ENCODE results near the gene NHLH2.

DNA sequence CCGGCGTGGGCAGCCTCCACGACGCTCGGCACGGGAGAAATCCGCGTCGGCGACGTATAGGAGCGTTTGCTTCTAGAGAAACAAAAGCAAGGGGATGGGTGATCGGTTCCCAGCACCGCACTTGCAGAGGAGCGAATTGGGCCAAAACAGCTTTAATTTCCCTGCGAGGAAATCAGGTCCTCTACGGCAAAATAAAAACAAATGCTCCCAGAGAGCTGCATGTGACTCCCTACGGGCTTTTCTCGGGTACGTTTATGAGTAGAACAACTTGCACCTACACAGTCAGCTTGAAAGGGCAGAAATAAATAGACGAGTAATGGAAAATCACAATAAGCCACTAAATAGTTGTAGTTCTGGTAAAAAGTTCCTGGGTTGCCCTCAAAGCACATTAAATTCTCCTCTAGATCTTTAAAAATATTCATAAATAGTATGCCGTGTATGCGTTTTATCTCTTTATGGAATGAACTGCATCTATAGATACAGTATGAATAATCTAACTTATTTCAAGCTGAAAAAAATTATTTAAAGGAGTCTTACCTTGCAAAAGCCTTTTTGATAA, 1.2 kb downstream of the NHLH2 start:
- TF ChIP-seq, protein P1, sequence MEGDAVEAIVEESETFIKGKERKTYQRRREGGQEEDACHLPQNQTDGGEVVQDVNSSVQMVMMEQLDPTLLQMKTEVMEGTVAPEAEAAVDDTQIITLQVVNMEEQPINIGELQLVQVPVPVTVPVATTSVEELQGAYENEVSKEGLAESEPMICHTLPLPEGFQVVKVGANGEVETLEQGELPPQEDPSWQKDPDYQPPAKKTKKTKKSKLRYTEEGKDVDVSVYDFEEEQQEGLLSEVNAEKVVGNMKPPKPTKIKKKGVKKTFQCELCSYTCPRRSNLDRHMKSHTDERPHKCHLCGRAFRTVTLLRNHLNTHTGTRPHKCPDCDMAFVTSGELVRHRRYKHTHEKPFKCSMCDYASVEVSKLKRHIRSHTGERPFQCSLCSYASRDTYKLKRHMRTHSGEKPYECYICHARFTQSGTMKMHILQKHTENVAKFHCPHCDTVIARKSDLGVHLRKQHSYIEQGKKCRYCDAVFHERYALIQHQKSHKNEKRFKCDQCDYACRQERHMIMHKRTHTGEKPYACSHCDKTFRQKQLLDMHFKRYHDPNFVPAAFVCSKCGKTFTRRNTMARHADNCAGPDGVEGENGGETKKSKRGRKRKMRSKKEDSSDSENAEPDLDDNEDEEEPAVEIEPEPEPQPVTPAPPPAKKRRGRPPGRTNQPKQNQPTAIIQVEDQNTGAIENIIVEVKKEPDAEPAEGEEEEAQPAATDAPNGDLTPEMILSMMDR (IDR thresholded peaks at IDR 0.05), result no peak
- TF ChIP-seq EP300 (IDR thresholded peaks at IDR 0.05), result no peak
- TF ChIP-seq POLR2A (IDR thresholded peaks at IDR 0.05), result no peak
